Measurements from ENCODE around the gene SPC25. TPM values are rescaled to one million over a fixed set of nuclear protein-coding genes. Genes with fewer than 3 reads are reported as not detected.

SPC25 gene
- polyA plus RNA-seq, 1 donor (not counting 4 experiments of a cell fraction or from before 2014, with no cell fraction given), result 7.1 TPM

GRCh38 chr2:168926621-168927386 lies 36.6 kb upstream of the SPC25 start:
- Histone ChIP-seq H3K27ac (ENCODE audit: control insufficient read depth, insufficient read depth, low read length) (no peak overlapping the region), H3K9me1 (ENCODE audit: control insufficient read depth, extremely low read depth, insufficient read depth, low read length) (no peaks in the 10 kb centered on the region), H3K9ac (ENCODE audit: control insufficient read depth, extremely low read depth, insufficient read depth, low read length) (no peak overlapping the region), H4K20me1 (ENCODE audit: control insufficient read depth, extremely low read depth, insufficient read depth, low read length) (no peaks in the 10 kb centered on the region), H2AFZ (ENCODE audit: control insufficient read depth, low read length) (no peak overlapping the region), H3K27me3 (ENCODE audit: control insufficient read depth, extremely low read depth, insufficient read depth, low read length) (peaks cover 4% of the 10 kb centered on the region), H3K4me3 (ENCODE audit: control insufficient read depth in 2 of 3, extremely low read depth in 1 of 3, insufficient read depth in 2 of 3, low read depth in 1 of 3, low read length in 3 of 3) (no peak overlapping the region), H3K79me2 (ENCODE audit: control insufficient read depth, insufficient read depth, low read length) (no peaks in the 10 kb centered on the region), H3K9me3 (ENCODE audit: control insufficient read depth, low read depth, low read length) (no peaks in the 10 kb centered on the region), H3K4me1 (ENCODE audit: control insufficient read depth, extremely low read depth, insufficient read depth, low read length) (no peaks in the 10 kb centered on the region), H3K4me2 (ENCODE audit: control insufficient read depth, extremely low read depth, insufficient read depth, low read depth, low read length) (no peak overlapping the region), H3K36me3 (ENCODE audit: control insufficient read depth in 2 of 2, extremely low read depth in 1 of 2, insufficient read depth in 2 of 2, low read length in 2 of 2) (no peaks in the 10 kb centered on the region)
- dilution Hi-C loops (cut with MboI; ENCODE audit: extremely low pct_ligation_motif_present, low sequenced_read_pairs), result no loop called here
- DNase-seq (ENCODE audit: low read depth, low spot score) (no peak), FAIRE-seq (no peak)
- TF ChIP-seq CTCF (optimal IDR thresholded peaks at IDR 0.05 in 1 of 3, IDR thresholded peaks at IDR 0.05 in 1 of 3, conservative IDR thresholded peaks at IDR 0.05 in 1 of 3; ENCODE audit: extremely low read depth in 1 of 3, insufficient read depth in 2 of 3, low read length in 3 of 3) (no peak), EZH2 (IDR thresholded peaks at IDR 0.05; ENCODE audit: low read length) (no peak)

- Histone ChIP-seq H3K4me3 (ENCODE audit: control insufficient read depth in 2 of 3, extremely low read depth in 1 of 3, insufficient read depth in 2 of 3, low read depth in 1 of 3, low read length in 3 of 3) (no peak overlapping the region), H2AFZ (ENCODE audit: control insufficient read depth, low read length) (no peak overlapping the region), H3K27me3 (ENCODE audit: control insufficient read depth, extremely low read depth, insufficient read depth, low read length) (no peaks in the 10 kb centered on the region), H3K4me2 (ENCODE audit: control insufficient read depth, extremely low read depth, insufficient read depth, low read depth, low read length) (no peak overlapping the region), H3K79me2 (ENCODE audit: control insufficient read depth, insufficient read depth, low read length) (no peaks in the 10 kb centered on the region), H3K27ac (ENCODE audit: control insufficient read depth, insufficient read depth, low read length) (no peak overlapping the region), H3K9me1 (ENCODE audit: control insufficient read depth, extremely low read depth, insufficient read depth, low read length) (no peaks in the 10 kb centered on the region), H3K36me3 (ENCODE audit: control insufficient read depth in 2 of 2, extremely low read depth in 1 of 2, insufficient read depth in 2 of 2, low read length in 2 of 2) (no peaks in the 10 kb centered on the region), H3K9me3 (ENCODE audit: control insufficient read depth, low read depth, low read length) (no peaks in the 10 kb centered on the region), H4K20me1 (ENCODE audit: control insufficient read depth, extremely low read depth, insufficient read depth, low read length) (no peaks in the 10 kb centered on the region), H3K4me1 (ENCODE audit: control insufficient read depth, extremely low read depth, insufficient read depth, low read length) (no peaks in the 10 kb centered on the region), H3K9ac (ENCODE audit: control insufficient read depth, extremely low read depth, insufficient read depth, low read length) (no peak overlapping the region)
- DNase-seq (ENCODE audit: low read depth, low spot score) (no peak), FAIRE-seq (peak; percentile 55)
- dilution Hi-C loops (cut with MboI; ENCODE audit: extremely low pct_ligation_motif_present, low sequenced_read_pairs), result no loop called here
- TF ChIP-seq CTCF (optimal IDR thresholded peaks at IDR 0.05 in 1 of 3, IDR thresholded peaks at IDR 0.05 in 1 of 3, conservative IDR thresholded peaks at IDR 0.05 in 1 of 3; ENCODE audit: extremely low read depth in 1 of 3, insufficient read depth in 2 of 3, low read length in 3 of 3), result peak in 2 of 3 experiments; percentile 28 to 44
- no peak for TF ChIP-seq EZH2 (IDR thresholded peaks at IDR 0.05; ENCODE audit: low read length)
These were observed 30.4 kb upstream of the SPC25 start for GRCh38 chr2:168920504-168921157.
